Sigmoid colon (tissue), 7 donors: ENCODE measurements around the gene CES5A. TPM values are rescaled to one million over a fixed set of nuclear protein-coding genes. Genes with fewer than 3 reads are reported as not detected.

ENCODE experiments used
- DNase-seq: peaks from one replicate; pipeline ENCODE4 v3.0.0-alpha.2; 2019
- H3K27ac ChIP-seq, 4 donors: fragments of 200-600 bp; sonication (generic); one replicate each; pipeline ENCODE4 v1.5.1; 2016 to 2019; ENCODE audit warnings: mild to moderate bottlenecking in 1 of 4
- H3K27me3 ChIP-seq, 3 donors: fragments of 200-600 bp; sonication (generic); one replicate each; pipeline ENCODE4 v1.5.1; 2019; ENCODE audit warnings: mild to moderate bottlenecking in 1 of 3
- H3K36me3 ChIP-seq, 4 donors: fragments of 200-600 bp; sonication (generic); one replicate each; pipeline ENCODE4 v1.5.1; 2016 to 2019
- H3K4me1 ChIP-seq, 4 donors: fragments of 200-600 bp; sonication (generic); one replicate each; pipeline ENCODE4 v1.5.1; 2017 to 2019
- H3K4me3 ChIP-seq, 4 donors: fragments of 200-600 bp; sonication (generic); one replicate each; pipeline ENCODE4 v1.5.1; 2017 to 2019; ENCODE audit warnings: mild to moderate bottlenecking in 2 of 4, moderate library complexity in 1 of 4
- H3K9me3 ChIP-seq, 4 donors: fragments of 200-600 bp in 3 of 4; sonication (generic) in 3 of 4; one replicate each; pipeline versions ENCODE4 v1.5.1 to v1.6.1; 2013 to 2019
- CTCF ChIP-seq, 4 experiments: fragments of 450-650 bp in 3 of 4; fragments of 200-600 bp in 1 of 4; IDR thresholded peaks; one replicate each; pipeline ENCODE4 v1.5.1; 2016 to 2019; ENCODE audit warnings: antibody characterized with exemption in 4 of 4, mild to moderate bottlenecking in 3 of 4, moderate library complexity in 2 of 4
- EP300 ChIP-seq, 4 donors: sonication (generic); formaldehyde crosslinking; IDR thresholded peaks; one replicate each; pipeline ENCODE4 v1.6.1; 2017; ENCODE audit warnings: antibody characterized with exemption in 4 of 4
- POLR2A ChIP-seq, 2 donors: fragments of 450-650 bp; IDR thresholded peaks; one replicate each; pipeline ENCODE4 v1.6.1; 2016; ENCODE audit warnings: antibody characterized with exemption in 2 of 2, mild to moderate bottlenecking in 2 of 2, moderate library complexity in 2 of 2
- POLR2AphosphoS5 ChIP-seq, 4 donors: sonication (generic); formaldehyde crosslinking; IDR thresholded peaks; one replicate each; pipeline ENCODE4 v1.6.1; 2017; ENCODE audit warnings: antibody characterized with exemption in 4 of 4
- WGBS, 2 donors: extraction: QIAGEN DNeasy Blood & Tissue Kit; methylation state at CpG; one replicate each; pipeline ENCODE4 v1.1.7; 2013; 5-methylcytosine and 5-hydroxymethylcytosine counted together
- intact Hi-C: fragments of 100-400 bp; cut with DNase I; formaldehyde crosslinking; loops from one replicate; pipeline ENCODE4 v1.15.1; 2023
- polyA plus RNA-seq, 3 donors: library from polyadenylated mRNA; stranded (reverse); fragments of 200-250 nt; gene quantifications; one replicate each; pipeline ENCODE4 v1.2.3, GENCODE V29; 2013
- total RNA-seq, 4 donors: library from RNA; depleted of rRNA; stranded (reverse); fragments of >200 nt; gene quantifications; one replicate each; pipeline ENCODE4 v1.1.0, GENCODE V29; 2016
- donor health status: healthy with polysubstance abuse.
- donor health status: Bipolar disorder and iron deficiency.
- donor health status: healthy.

The CES5A gene
- total and polyA plus RNA-seq, 7 donors, result not detected

- TF ChIP-seq EP300 (IDR thresholded peaks at IDR 0.05), result no peak
- TF ChIP-seq POLR2AphosphoS5 (IDR thresholded peaks at IDR 0.05), result no peak
- no peak for TF ChIP-seq POLR2A (IDR thresholded peaks at IDR 0.05)
- TF ChIP-seq CTCF (IDR thresholded peaks at IDR 0.05), result no peak
- Histone ChIP-seq H3K4me1 (no peaks in the 10 kb centered on the region), H3K27me3 (no peaks in the 10 kb centered on the region), H3K36me3 (no peaks in the 10 kb centered on the region), H3K27ac (no peak overlapping the region), H3K9me3 (peaks cover 0 to 6% (median 1%) of the 10 kb centered on the region in 4 donors), H3K4me3 (no peak overlapping the region)
- intact Hi-C loops, result no loop called here
- 58 to 92% methylated on average over 2 of the region's 2 CpGs for WGBS, 2 donors
- DNase-seq, result no peak
Observed at GRCh38 chr16:55892821-55893220, 17.6 kb upstream of the CES5A start.

- WGBS, 2 donors, result 58 to 78% methylated on average over 2 of the region's 2 CpGs
Observed at GRCh38 chr16:55889518-55889917, 14.3 kb upstream of the CES5A start.

GRCh38 chr16:55888546-55888945 is 13.4 kb upstream of the CES5A start:
- H3K27me3 ChIP-seq, result no peaks in the 10 kb centered on the region
- peaks cover 0 to 6% (median 1%) of the 10 kb centered on the region in 4 donors for H3K9me3 ChIP-seq
- TF ChIP-seq EP300 (IDR thresholded peaks at IDR 0.05) (no peak), CTCF (IDR thresholded peaks at IDR 0.05) (no peak), POLR2A (IDR thresholded peaks at IDR 0.05) (no peak), POLR2AphosphoS5 (IDR thresholded peaks at IDR 0.05) (no peak)
- no peaks in the 10 kb centered on the region for H3K36me3 ChIP-seq
- 84 to 91% methylated on average over 2 of the region's 2 CpGs for WGBS, 2 donors
- intact Hi-C loops, result no loop called here
- H3K4me3 ChIP-seq, result no peak overlapping the region
- no peak overlapping the region for H3K27ac ChIP-seq
- no peaks in the 10 kb centered on the region for H3K4me1 ChIP-seq
- DNase-seq, result no peak

More at GRCh38 chr16:55889518-55889917, 14.3 kb upstream of the CES5A start:
- intact Hi-C loops, result no loop called here
- H3K36me3 ChIP-seq, result no peaks in the 10 kb centered on the region
- H3K27me3 ChIP-seq, result no peaks in the 10 kb centered on the region
- H3K4me1 ChIP-seq, result no peaks in the 10 kb centered on the region
- H3K27ac ChIP-seq, result no peak overlapping the region
- no peak for DNase-seq
- H3K4me3 ChIP-seq, result no peak overlapping the region
- TF ChIP-seq EP300 (IDR thresholded peaks at IDR 0.05), result no peak
- TF ChIP-seq POLR2A (IDR thresholded peaks at IDR 0.05), result no peak
- no peak for TF ChIP-seq POLR2AphosphoS5 (IDR thresholded peaks at IDR 0.05)
- no peak for TF ChIP-seq CTCF (IDR thresholded peaks at IDR 0.05)
- H3K9me3 ChIP-seq, result peaks cover 0 to 6% (median 1%) of the 10 kb centered on the region in 4 donors

GRCh38 chr16:55876854-55877253 is 1.7 kb upstream of the CES5A start:
- Histone ChIP-seq H3K9me3 (no peaks in the 10 kb centered on the region), H3K36me3 (no peaks in the 10 kb centered on the region), H3K4me1 (no peaks in the 10 kb centered on the region), H3K27me3 (peaks cover 0 to 6% (median 0%) of the 10 kb centered on the region in 3 donors), H3K27ac (no peak overlapping the region), H3K4me3 (no peak overlapping the region)
- 55 to 74% methylated on average over 4 of the region's 4 CpGs for WGBS, 2 donors
- DNase-seq, result no peak
- no peak for TF ChIP-seq CTCF (IDR thresholded peaks at IDR 0.05)
- TF ChIP-seq POLR2A (IDR thresholded peaks at IDR 0.05), result no peak
- no peak for TF ChIP-seq POLR2AphosphoS5 (IDR thresholded peaks at IDR 0.05)
- TF ChIP-seq EP300 (IDR thresholded peaks at IDR 0.05), result no peak
- intact Hi-C loops, result no loop called here

- DNase-seq, result no peak
- TF ChIP-seq CTCF (IDR thresholded peaks at IDR 0.05) (no peak), EP300 (IDR thresholded peaks at IDR 0.05) (no peak), POLR2A (IDR thresholded peaks at IDR 0.05) (no peak), POLR2AphosphoS5 (IDR thresholded peaks at IDR 0.05) (no peak)
- no peaks in the 10 kb centered on the region for H3K27me3 ChIP-seq
- H3K36me3 ChIP-seq, result no peaks in the 10 kb centered on the region
- 89% methylated on average over 5 of the region's 5 CpGs for WGBS, 2 donors
- no peaks in the 10 kb centered on the region for H3K9me3 ChIP-seq
- intact Hi-C loops, result no loop called here
- no peak overlapping the region for H3K27ac ChIP-seq
- no peak overlapping the region for H3K4me3 ChIP-seq
- no peaks in the 10 kb centered on the region for H3K4me1 ChIP-seq
Observed at GRCh38 chr16:55873122-55873521, 2.1 kb downstream of the CES5A start.
